DMS 273 (cell line): ENCODE data around the gene PTGES.
A peak's percentile ranks its signal among the peaks of the same experiment; 100 is the strongest.

Experiments
- DNase-seq: peaks from one replicate; lab custom pipeline; 2025; ENCODE audit not compliant: unreplicated experiment; lab: John Stamatoyannopoulos, UW

Gene PTGES

DNA sequence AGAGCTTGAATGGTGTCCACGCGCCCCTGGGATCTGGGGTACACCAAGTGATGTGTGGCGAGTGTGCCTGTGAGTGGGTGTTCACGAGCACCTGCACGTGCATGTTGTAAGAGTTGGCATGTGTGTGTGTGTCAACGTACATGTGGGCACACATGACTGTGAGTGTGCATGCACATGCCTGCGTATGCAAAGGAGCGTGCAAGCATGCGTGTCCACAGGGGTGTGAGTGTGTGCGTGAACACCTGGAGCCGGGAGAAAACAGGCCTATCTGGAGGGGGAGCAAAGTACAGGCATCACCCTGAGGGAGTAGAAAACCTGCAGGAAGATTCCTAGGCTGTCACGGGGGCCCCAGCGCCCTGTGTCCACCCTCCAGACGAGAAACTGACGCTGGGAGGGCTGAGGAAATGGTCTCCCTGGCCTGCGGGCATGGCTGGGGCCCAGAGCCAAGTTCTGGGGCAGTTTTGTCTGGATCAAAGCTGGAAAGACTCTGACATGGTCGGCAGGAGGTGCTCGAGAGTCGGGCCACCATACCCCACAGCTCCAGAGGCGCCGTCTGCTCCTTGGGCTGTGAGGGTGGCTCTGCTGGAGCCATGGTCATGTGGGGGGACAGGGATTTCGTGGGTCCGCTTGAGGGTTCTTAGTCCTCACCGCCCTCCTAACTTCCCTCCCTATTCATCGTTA is 31.8 kb downstream of the PTGES start:
- DNase-seq, result peak; percentile 42

- DNase-seq, result no peak
These were observed 32.5 kb downstream of the PTGES start for GRCh38 chr9:129720181-129720864.

- DNase-seq, result no peak
These were observed 33.7 kb downstream of the PTGES start for GRCh38 chr9:129719135-129719534.

GRCh38 chr9:129718647-129719046 is 34.2 kb downstream of the PTGES start:
- no peak for DNase-seq

GRCh38 chr9:129717991-129718390 is 34.9 kb downstream of the PTGES start:
- no peak for DNase-seq

GRCh38 chr9:129716091-129716490 is 36.8 kb downstream of the PTGES start:
- DNase-seq, result no peak

GRCh38 chr9:129714511-129715061 is 38.3 kb downstream of the PTGES start:
- DNase-seq, result no peak

- no peak for DNase-seq
These were observed 39.5 kb downstream of the PTGES start for GRCh38 chr9:129713402-129713679.

- no peak for DNase-seq
These were observed 40.0 kb downstream of the PTGES start for GRCh38 chr9:129712634-129713401.

DNA sequence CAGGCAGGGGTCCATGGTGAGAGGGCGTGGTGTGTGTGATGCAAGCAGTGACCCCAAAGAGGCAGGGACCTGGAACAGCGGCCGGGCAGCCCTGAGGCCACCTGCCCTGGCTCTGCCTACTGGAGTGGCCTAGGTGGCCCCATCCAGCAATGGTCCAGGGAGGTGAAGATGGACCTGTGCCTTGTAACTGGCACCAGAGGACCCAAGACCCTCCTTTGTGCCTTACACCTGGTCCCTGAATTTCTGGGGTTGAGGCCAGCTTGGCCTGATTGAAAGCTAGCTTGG is 42.7 kb downstream of the PTGES start:
- no peak for DNase-seq

- DNase-seq, result no peak
These were observed 43.2 kb downstream of the PTGES start for GRCh38 chr9:129709438-129710168.

- DNase-seq, result no peak
These were observed 44.0 kb downstream of the PTGES start for GRCh38 chr9:129708793-129709192.

- DNase-seq, result peak; percentile 34
These were observed 48.0 kb downstream of the PTGES start for GRCh38 chr9:129704807-129705206.

GRCh38 chr9:129703667-129704355 is 49.0 kb downstream of the PTGES start:
- no peak for DNase-seq

DNA sequence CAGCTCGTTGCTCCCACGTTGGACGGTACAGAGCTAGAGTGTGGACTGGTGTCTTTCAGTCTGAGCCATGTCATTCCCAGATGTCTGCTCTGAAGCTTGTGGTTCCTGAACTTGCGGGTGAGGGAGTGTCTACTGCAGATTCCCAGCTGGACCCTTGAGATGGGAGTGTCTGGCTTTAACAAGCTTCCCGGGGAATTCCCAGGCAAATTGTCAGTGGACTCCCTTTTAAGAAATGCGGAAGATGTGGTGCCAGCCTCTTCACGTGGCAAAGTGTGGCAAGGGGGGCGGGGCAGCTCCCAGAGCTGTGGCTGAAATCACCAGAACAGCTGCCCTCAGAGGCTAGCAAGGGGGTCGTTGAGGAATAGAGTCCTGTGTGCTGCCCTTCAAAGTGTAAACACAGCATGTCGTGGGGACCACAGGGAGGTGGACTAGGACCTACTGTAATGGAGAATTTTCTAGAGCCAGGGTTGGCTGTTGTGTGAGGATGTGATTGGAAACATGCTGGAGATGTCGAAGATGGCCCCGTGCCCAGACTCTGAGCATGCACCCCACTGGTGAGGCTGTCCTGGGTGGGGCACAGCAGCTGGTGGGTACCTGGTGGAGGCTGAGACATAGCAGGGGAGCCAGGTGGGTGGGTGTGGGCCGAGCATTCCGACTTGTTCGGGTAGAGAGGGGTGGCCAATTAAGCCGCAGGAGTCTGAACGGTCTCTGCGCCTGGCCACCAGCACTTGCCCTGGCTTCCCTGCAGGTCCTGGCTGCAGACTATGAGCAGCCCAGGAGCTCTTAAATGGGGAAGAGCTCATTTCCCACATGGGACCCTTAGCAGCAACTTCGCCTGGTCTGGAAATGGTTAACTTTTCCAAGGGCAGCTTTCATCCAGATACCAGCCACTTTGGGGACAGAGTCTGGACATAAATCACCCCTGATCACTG is 50.0 kb downstream of the PTGES start:
- DNase-seq, result no peak

GRCh38 chr9:129701549-129701948 is 51.3 kb downstream of the PTGES start:
- no peak for DNase-seq

- no peak for DNase-seq
These were observed 51.8 kb downstream of the PTGES start for GRCh38 chr9:129701054-129701453.

- no peak for DNase-seq
These were observed 54.5 kb downstream of the PTGES start for GRCh38 chr9:129698254-129698757.

- DNase-seq, result peak; percentile 56
These were observed 55.1 kb downstream of the PTGES start for GRCh38 chr9:129697656-129698253.
